HepG2 (cell line): ENCODE results near the gene CAPN10. TPM values are rescaled to one million over a fixed set of nuclear protein-coding genes. Genes with fewer than 3 reads are reported as not detected.

Experiments
- AGO1 ChIP-seq: fragments of 200-400 bp; formaldehyde crosslinking; IDR thresholded peaks from 2 replicates; pipeline ENCODE4 v1.6.1; 2017; ENCODE audit warnings: mild to moderate bottlenecking, low read depth, low read length, moderate library complexity; ENCODE audit not compliant: poor library complexity, severe bottlenecking
- ATF7-NPFF ChIP-seq: sonication (generic); formaldehyde crosslinking; IDR thresholded peaks from 2 replicates; pipeline ENCODE4 v1.8.1; 2023; ENCODE audit warnings: mild to moderate bottlenecking, low read depth, missing genetic modification reagents, moderate library complexity
- FUBP1 ChIP-seq: sonication (generic); formaldehyde crosslinking; IDR thresholded peaks from 2 replicates; pipeline ENCODE4 v1.5.1; 2020; ENCODE audit warnings: missing genetic modification reagents, mild to moderate bottlenecking, borderline replicate concordance
- MAF1 ChIP-seq: sonication (generic); formaldehyde crosslinking; IDR thresholded peaks from 2 replicates; pipeline ENCODE4 v1.5.0; 2020; ENCODE audit warnings: missing genetic modification reagents, borderline replicate concordance
- PCBP2 ChIP-seq: fragments of 200-400 bp; formaldehyde crosslinking; optimal IDR thresholded peaks from 2 replicates; pipeline ENCODE3; 2018; ENCODE audit warnings: low read length, low read depth; ENCODE audit not compliant: poor library complexity, severe bottlenecking
- RFX3 ChIP-seq: IDR thresholded peaks from 2 replicates; pipeline ENCODE4 v1.6.1; 2016; ENCODE audit warnings: missing biosample characterization, missing genetic modification reagents
- SMARCE1 ChIP-seq: fragments of 450-650 bp; IDR thresholded peaks from 2 replicates; pipeline ENCODE4 v1.6.1; 2017; ENCODE audit warnings: borderline replicate concordance
- ZNF10 ChIP-seq: sonication (generic); formaldehyde crosslinking; IDR thresholded peaks from 2 replicates; pipeline ENCODE4 v1.4.0; 2020; ENCODE audit warnings: mild to moderate bottlenecking, low read depth, missing genetic modification reagents, borderline replicate concordance
- ZNF326 ChIP-seq: sonication (generic); formaldehyde crosslinking; IDR thresholded peaks from 2 replicates; pipeline ENCODE4 v1.4.0; 2020; ENCODE audit warnings: missing genetic modification reagents, borderline replicate concordance
- ZNF503 ChIP-seq: sonication (generic); formaldehyde crosslinking; IDR thresholded peaks from 2 replicates; pipeline ENCODE4 v1.4.0; 2020; ENCODE audit warnings: missing genetic modification reagents
- polyA plus RNA-seq, 8 experiments: library from polyadenylated mRNA; depleted of rRNA in 3 of 8; stranded (reverse) in 7 of 8; unstranded in 1 of 8; fragments of >200 nt; fragmentation: Illumina TruSeq in 4 of 8; extraction: Trizol in 4 of 8; gene quantifications; 2 replicates each; pipeline versions ENCODE4 v1.2.1 to v1.2.3, GENCODE V29; 2011 to 2016; ENCODE audit warnings: low read depth in 4 of 8, missing spikeins in 1 of 8, mixed read lengths in 1 of 8; ENCODE audit not compliant: insufficient read depth in 1 of 8
- total RNA-seq, 5 experiments: library from RNA; depleted of rRNA; stranded (reverse); fragments of >200 nt; fragmentation: Illumina TruSeq; extraction: Trizol; gene quantifications; 2 replicates each; pipeline ENCODE4 v1.2.3, GENCODE V29; 2016; ENCODE audit warnings: low read depth in 1 of 5
- TF ChIP-seq, protein P1 (sequence below): IDR thresholded peaks from 2 replicates; pipeline ENCODE4 v1.6.1; 2016; ENCODE audit warnings: missing compliant biosample characterization, missing genetic modification reagents, borderline replicate concordance

The CAPN10 gene
- total and polyA plus RNA-seq, 2 of the 13 experiments (the other 11 are each of a cell fraction or from before 2014, with no cell fraction given), result 27.6 to 32.4 TPM

GRCh38 chr2:240628808-240629618 is 42.5 kb downstream of the CAPN10 start (continued):
- TF ChIP-seq SMARCE1 (no peak), FUBP1 (CRISPR knock-in tag) (no peak), PCBP2 (no peak), ZNF10 (CRISPR knock-in tag) (no peak), ATF7-NPFF (CRISPR knock-in tag) (no peak), AGO1 (peak; percentile 54), MAF1 (CRISPR knock-in tag) (no peak), ZNF326 (CRISPR knock-in tag) (no peak), ZNF503 (CRISPR knock-in tag) (no peak), RFX3 (no peak)
- TF ChIP-seq, protein P1, sequence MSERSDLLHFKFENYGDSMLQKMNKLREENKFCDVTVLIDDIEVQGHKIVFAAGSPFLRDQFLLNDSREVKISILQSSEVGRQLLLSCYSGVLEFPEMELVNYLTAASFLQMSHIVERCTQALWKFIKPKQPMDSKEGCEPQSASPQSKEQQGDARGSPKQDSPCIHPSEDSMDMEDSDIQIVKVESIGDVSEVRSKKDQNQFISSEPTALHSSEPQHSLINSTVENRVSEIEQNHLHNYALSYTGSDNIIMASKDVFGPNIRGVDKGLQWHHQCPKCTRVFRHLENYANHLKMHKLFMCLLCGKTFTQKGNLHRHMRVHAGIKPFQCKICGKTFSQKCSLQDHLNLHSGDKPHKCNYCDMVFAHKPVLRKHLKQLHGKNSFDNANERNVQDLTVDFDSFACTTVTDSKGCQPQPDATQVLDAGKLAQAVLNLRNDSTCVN (CRISPR knock-in tag), result no peak
